SHP77 (cell line): ENCODE data around the gene GTPBP1.

Source experiments
- DNase-seq, 2 experiments: peaks; one replicate each; lab custom pipeline; 2025; lab: John Stamatoyannopoulos, UW

The GTPBP1 gene

GRCh38 chr22:38725900-38726655, 20.3 kb downstream of the GTPBP1 start:
- no peak for DNase-seq

GRCh38 chr22:38727123-38727522, 21.4 kb downstream of the GTPBP1 start:
- no peak for DNase-seq

GRCh38 chr22:38727530-38728451, 22.0 kb downstream of the GTPBP1 start:
- DNase-seq: no peak

GRCh38 chr22:38728871-38729796, 23.4 kb downstream of the GTPBP1 start:
- DNase-seq: no peak

GRCh38 chr22:38729946-38730345, 24.2 kb downstream of the GTPBP1 start:
- DNase-seq: no peak

- DNase-seq: no peak
These were observed 24.7 kb downstream of the GTPBP1 start for GRCh38 chr22:38730411-38730871.

- no peak for DNase-seq
These were observed 26.0 kb downstream of the GTPBP1 start for GRCh38 chr22:38731703-38732161.

- peak in 1 of 2 experiments; percentile 25 for DNase-seq
These were observed 26.6 kb downstream of the GTPBP1 start for GRCh38 chr22:38732251-38732815.

GRCh38 chr22:38733329-38733723, 27.6 kb downstream of the GTPBP1 start:
- peak in 1 of 2 experiments; percentile 44 for DNase-seq

- DNase-seq: peak; percentile 90 to 91
These were observed 28.1 kb downstream of the GTPBP1 start for GRCh38 chr22:38733724-38734381.

GRCh38 chr22:38734421-38735100, 28.8 kb downstream of the GTPBP1 start:
- DNase-seq: no peak

- no peak for DNase-seq
These were observed 29.4 kb downstream of the GTPBP1 start for GRCh38 chr22:38735126-38735464.

- no peak for DNase-seq
These were observed 29.9 kb downstream of the GTPBP1 start for GRCh38 chr22:38735465-38736256.

- no peak for DNase-seq
These were observed 30.5 kb downstream of the GTPBP1 start for GRCh38 chr22:38736257-38736570.

- DNase-seq: no peak
These were observed 31.7 kb downstream of the GTPBP1 start for GRCh38 chr22:38737302-38738060.

GRCh38 chr22:38738475-38739070, 32.8 kb downstream of the GTPBP1 start:
- no peak for DNase-seq

- DNase-seq: no peak
These were observed 33.7 kb downstream of the GTPBP1 start for GRCh38 chr22:38739300-38740055.
